NCI-H1092 (cell line): ENCODE data around the gene AGAP1.

Experiments used
- DNase-seq: peaks from one replicate; lab custom pipeline; 2025; lab: John Stamatoyannopoulos, UW

The AGAP1 gene

DNA sequence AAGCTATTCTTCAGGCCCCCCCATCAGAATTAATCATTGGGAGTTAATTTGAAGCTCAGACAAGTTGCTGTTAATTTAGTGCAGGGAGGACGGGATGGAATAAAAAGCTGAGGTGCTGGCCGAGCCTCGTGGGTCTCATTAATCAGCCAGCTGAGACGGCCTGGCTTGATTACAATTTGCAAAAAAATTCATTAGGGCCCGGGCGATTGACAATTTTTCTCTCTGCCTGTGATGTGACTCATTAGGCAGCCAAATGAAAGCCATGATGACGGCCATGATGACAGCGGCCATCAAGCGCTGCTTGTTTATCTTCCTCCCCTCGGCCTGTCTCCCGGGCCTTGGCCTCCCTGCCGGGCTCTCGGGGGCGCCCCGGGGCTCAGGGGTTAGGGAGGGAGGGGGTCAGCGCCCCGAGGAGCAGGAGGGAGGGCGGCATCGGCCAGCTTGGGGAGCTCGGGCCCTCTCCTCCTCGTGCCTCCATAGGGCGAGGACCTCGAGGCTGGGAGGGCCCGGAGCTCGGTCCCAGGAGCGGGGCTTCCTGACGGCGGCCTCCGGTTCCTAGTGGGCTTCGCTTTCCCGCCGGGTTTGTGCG is 669.1 kb downstream of the AGAP1 start:
- DNase-seq, result no peak

DNA sequence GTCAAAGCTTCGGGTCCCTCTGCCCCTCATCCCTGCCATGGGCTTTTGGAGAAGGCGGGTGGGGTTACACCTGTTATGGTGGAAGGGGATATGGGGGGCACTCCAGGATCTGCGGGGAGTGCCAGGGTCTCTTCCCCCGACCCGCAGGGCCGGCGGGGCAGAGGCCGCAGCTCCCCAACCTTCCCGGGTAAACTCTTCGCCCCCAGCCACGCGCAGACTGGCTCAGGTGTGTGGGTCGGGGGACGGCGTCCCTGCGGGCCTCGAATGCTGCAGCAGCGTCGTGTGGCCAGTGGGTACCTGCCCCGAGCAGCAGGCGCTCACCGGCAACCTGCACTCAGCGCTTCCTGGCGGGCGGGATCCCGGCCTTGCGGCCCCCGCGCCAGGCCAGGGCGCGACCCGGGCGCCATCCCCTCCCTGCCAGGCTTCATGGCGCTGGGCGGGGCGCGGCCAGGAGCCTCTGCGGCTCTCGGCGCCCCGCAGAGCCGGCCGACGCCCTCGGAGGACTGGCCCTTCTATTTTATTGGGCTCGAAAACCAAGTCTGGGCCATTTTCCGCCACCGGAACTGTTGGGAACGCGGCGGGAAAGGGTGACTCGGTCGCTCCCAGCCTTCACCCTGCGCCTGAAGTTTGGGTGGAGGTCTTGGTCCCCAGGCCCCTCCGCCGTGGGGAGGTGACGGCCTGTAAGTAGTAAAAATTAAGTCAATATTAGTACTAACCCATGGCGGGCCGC is 669.8 kb downstream of the AGAP1 start:
- no peak for DNase-seq

DNA sequence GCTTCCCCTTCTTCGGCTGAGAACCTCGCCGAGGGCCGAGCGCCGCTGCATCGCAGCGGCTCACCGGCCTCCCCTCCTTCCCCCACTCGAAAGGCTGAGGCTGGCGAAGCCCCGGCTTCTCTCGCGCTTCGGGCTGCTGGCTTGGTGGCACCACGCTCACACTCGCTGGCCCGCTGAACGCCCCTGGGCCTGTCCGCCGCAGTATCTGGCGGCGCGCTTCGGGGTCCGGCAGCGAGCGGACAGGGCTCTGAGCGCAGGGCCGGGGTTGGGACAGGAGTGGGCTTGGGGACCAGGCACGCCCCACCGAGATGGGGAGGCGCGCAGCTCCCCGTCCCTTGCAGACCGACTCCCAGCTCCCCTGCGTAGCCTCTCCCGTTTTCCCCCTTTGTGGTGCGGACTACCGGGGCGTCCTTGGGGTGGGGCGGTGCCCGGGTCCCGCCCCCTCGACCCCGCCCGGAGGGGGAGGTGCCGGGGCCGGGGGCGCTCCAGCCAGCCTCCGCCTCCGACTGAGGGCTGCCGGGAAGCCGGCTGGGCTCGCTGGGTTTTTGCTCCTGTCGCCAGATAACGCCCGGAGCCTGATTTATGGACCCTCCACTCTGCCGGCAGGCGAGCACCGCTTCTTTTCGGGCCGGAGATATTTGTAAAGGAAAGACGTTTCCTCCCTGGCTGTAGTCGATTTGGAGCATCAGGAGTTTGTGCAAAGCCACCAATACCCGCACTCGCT is 670.5 kb downstream of the AGAP1 start:
- DNase-seq, result peak; percentile 7

DNA sequence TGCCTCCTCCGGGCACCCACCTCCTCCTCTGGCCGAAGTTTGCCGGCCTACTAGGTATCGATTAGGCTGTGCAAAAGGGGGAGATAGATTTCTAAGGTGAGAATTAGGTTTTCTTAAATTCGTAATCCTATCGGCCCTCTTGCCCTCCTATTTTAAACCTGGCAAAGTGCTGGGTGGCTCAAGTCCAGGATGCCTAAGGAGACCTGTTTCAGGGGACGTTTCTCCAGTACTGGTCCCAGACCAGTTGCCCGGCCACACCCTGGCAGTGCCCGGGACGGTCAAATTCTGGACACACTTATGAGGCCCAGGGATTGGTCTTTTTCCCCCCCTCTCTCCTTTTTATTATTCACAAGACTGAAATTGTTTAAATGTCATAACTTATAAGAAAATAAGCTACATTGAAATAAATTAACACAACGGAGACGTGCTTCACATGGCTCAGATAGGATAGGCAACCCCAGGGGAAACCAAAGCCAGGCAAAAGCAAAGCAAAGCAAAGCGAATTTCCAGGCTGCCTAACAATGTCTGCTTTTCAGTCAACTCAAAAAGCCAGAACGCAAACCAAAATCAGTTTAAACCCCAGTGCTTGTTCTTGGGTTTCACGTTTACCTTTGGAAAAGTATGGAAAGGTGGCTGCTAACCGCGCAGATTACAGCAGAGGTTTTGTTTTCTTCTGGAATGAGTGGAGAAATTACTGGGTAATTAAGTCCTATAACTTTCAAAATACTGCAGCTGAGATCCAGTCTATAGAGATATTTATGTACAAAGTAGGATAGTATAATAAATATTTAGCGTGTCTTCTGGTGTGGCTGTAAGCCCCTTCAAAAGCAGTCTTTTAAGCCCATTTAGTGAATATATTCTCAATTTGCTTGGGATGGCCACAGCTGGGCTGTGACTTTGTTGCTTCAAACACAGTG is 671.3 kb downstream of the AGAP1 start:
- DNase-seq, result no peak

DNA sequence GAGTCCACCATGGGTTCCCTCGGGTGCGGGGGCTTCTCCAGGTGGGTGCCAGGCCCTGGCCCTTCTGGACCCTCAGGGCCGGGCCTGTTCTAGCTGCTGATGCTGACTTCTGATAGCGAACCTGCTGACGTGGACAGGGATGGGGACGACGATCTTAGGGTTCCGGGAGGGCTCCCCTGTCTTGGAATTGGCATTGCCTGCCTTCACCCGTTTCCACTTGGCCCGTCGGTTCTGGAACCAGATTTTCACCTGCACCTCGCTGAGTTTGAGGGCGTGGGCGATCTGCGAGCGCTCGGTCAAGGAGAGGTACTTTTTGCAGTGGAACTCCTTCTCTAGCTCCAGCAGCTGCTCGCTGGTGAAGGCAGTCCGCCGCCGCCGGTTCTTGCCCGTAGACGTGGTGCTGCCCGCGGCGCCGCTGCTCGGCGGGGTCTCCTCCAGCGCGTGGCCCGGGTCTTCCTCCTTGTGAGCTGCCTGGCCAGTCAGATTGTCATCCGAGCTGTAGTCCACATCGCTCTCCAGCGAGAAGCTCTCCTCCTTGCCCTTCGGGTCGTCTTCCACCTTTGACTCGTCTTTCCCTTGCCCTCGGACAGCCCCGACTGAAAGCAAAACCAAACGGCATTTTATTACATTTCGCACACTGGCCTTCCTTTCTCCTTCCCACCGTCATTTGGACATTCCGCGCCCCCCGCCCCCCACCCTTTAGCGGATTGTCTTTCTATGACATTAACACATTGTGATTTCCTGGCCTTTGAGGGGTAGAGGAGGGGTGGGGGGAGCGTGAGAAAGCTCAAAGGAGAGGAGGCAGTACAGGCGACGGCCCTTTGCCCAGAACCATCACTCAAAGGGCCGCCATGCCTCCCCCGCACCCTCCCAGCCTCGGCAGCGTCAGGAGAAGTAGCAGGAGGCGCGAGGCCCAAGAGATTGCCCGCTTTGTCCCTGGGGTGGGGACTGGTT is 672.3 kb downstream of the AGAP1 start:
- no peak for DNase-seq

DNA sequence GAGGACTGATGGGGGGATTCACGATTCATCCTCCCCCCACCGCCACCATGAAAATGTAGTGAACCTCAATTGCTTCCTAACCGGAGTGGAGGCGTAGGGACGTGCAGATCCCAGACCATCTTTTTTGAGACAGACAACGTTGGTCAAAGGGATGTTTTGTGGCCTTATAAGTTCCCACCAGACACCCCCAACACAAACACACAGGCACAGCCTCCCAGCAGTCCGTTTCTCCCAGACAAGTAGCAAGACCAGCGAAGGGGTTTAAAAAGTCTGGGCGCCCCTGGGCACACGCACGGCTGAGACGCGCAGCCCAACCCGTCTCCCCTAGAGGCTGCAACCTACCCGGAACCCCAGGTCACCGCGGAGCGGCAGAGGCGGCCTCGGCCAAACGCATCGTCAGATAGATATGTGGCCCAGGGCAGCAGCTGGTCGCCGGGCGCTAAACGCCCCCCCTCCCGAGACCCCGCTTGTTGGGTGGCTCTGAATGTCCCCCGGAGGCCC is 673.0 kb downstream of the AGAP1 start:
- no peak for DNase-seq

DNA sequence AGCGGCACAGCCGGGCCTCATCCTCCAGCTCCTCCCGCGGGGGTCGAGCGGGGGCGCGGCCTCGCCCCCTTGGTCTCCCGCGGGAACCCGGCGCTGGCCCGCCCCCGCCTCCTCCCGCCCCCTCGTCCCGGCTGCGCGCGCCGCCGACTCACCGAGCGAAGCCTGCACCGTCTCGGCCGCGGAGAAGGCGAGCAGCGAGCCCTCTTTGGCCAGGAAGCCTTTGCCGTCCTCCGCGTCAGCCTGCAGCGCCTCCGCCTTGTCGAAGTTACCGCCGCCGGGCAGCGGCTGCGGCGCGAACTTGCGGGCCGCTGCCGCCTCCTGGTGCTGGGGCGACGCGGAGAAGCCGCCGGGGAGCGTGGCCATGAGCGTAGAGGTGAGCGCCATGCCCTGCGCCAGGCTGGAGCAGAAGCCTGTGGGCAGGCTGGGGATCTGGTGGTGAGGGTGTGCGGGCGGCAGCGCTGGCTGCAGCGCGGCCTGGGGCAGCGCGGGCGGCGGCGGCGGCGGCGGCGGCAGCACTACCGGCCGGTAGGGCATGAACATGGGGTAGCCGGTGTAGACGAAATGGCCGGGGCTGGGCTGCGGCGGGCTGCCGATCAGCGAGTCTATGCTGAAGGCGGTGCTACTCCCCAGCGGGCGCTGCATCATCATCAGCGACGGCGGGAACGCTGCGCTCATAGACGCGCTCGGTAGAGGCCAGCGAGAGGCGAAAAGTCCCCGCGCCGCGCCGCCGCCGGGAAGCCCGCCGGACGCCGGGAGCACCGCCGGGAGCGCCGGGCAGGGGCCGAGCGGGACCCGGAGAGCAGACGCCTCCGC is 673.7 kb downstream of the AGAP1 start:
- DNase-seq, result peak; percentile 30

DNA sequence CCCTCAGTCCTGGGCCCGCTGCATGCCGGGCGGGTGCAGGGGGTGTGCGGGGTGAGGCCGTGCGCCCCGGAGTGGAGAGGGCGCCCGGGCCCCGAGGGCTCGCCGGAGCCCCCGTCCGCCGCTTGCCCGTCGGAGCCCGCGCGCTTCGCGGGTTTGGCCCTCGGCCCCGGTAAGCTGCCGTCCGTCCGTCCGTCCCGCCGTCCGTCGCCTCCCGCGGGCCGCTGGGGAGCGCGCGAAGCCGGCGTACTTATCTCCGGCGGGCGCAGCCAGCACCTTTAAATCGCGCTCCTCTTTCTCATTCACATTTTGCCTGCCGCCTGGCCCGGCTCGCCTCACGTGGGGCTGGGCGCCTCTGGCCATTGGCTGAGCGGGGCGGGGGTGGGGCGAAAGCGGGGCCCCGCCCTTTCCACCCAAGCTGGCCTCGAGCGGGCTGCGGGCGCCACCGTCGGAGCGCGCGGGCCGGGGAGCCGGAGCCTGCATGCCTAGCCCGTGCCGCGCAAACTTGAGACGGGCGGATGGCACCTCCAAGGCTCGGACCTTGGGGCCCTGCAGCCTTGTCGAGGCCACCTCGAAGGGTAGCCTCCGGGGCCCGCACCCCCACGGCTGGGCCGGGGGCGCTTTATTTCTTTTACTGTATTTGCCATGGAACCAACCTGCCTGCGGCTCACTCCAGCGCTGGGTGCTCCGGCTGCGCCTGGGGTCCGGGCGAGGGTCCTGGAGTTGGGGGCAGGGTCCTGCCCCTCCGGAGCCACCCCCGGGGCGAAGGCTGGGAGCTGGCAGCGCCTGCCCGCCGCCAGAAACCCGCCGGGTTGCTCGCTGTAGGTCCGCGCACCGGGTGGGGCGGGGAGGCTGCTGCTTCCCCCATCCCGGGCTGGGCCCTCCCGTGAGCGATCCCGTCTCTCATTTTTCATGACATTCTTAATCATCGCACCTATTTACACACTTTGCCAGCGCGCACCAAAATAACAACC is 674.6 kb downstream of the AGAP1 start, which contains the start of gene GBX2:
Gene GBX2, minus strand, starts transcription at position 277 of the 971 bp plus-strand sequence. CDS start 415 bp downstream, outside the sequence.
- peak; percentile 51 for DNase-seq

DNA sequence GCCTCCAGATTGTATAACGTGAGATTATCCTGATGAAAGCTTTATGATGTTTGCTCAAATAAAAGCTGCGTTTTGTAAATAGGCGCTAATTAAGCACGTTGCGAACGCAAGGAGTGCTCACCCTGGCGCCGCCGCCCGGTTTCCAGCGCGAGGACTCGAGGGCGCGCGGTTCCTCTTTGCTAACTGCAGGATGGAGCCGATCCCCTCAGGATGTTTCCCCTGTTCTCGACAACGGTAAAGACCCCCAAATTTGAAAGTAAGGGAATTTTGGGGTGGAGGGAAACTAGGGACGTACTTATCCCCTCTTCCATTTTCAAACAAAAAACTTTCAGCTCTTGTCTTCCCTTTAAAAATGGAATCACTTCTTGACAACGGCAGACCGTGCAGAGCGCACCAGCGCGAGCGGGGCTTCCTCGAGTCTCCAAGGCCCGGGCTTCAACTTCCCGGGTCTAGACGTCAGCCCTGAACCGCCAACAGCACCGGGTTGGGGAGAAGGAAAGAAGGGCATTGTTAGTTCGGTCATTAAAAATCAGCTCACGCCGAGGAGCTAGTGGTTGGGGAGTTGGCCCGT is 675.4 kb downstream of the AGAP1 start:
- DNase-seq, result no peak

DNA sequence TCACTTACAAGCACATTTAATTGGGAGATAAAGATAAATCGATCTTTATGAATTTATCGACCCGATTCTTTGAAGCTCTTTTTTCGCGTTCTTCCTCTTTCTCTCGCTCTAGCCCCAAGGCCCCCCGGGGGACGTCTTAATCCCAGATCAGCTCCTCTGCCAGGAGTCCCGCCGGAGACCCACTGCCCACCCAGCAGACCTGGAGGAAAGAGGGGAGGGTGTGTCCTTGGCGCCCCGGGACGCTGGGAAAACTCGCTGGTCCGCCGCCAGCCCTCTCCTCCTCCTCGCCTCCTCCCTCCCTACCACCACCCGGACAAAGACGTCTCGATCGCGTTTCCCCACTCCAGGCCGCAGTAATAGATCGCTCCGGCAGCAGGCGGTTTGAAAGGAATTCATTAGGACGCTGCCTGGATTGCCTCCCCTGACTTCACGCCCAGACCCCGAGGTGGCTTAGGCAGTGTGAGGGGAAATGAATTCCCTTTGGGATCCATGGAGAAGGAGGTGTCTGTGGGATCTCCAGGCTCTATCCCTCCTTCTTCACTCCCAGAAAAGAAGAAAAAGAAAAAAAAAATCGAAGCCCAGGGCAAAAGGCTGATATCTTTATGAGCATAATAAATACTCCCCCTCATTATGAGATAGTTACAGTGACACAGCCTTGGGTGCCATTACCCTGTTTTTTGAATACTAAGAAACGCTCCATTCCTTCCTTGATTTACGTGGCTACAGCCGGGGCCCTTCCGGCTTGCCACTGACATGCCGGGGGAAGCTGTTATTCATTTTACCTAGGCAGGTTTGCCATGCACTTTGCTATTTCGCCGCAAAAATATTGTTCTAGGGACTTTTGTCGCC is 676.1 kb downstream of the AGAP1 start:
- DNase-seq, result no peak

DNA sequence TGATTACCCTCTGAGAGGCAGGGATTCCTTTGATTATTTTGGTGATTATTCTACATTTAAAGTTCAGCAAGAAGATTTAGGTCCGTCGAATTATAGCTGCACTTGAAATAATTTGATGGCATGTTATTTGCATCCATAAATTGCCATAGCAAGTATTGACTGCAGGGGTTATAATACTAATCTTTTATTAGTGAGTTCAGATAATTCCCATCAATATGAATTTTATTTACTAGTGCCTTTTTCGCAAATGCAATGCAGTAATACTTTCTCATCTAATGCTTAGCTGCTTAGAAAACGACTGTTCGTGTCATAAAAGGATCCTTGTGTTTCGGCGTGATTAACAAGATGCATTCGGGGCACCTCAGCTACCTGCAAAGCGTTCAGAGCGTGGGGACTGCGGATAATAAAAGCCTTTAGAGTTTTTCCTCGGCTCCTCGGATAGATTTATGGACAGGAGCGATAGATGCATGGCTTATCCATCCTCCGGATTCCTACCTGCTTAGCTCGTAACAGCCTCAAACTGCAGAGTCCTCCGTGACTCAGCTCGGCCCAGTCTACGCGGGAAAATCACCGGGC is 676.8 kb downstream of the AGAP1 start:
- DNase-seq, result no peak

DNA sequence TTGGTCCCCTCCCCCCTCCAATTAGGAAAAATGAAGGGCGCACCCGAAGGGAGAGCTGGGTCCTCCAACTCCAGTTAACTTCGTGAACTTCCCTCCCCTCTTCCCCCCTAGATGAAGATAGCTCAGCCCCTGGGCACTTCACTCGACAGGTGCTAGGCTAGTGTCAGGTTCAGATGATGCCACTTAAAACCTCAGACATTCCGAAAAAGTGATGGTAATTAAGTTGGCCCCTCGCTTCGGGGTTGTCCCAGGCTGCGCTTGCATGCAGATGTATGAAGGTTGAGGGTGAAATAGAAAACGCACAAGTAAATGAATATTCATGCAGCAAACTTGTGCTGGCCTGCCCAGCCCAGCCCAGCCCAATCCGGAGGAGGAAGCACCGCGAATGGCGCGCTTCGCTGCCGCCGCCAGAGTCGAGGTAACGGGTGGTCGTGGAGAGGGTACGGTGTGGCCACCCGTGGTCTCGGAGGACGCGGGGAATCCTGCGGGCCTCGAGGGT is 677.4 kb downstream of the AGAP1 start:
- no peak for DNase-seq

DNA sequence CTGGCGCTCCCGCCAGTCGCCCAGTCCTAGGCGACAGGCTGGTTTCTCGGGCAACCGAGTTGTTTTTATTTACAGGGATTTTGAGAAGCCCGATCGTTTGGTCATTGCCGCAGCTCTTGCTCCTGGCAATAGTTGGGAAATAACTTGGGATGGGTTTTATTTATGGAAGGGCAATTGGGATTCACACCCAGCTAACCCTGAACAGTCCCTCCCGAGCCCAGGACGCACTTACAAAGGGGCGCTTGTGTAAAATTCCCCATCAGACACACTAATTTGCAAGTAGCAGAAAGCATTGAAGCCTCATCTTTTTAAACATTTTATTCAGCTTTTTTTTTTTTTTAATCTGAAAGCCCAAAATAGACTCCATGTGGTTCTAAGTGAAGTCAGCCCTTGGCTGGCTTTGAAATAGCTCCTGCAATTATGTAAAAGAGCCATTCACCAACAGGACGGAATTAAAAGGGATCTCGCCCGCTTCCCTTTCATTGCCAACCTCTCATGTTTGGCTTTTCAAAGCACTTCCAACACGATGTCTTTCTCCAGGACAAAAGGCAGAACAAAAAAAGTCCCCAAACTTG is 677.9 kb downstream of the AGAP1 start:
- DNase-seq, result no peak

DNA sequence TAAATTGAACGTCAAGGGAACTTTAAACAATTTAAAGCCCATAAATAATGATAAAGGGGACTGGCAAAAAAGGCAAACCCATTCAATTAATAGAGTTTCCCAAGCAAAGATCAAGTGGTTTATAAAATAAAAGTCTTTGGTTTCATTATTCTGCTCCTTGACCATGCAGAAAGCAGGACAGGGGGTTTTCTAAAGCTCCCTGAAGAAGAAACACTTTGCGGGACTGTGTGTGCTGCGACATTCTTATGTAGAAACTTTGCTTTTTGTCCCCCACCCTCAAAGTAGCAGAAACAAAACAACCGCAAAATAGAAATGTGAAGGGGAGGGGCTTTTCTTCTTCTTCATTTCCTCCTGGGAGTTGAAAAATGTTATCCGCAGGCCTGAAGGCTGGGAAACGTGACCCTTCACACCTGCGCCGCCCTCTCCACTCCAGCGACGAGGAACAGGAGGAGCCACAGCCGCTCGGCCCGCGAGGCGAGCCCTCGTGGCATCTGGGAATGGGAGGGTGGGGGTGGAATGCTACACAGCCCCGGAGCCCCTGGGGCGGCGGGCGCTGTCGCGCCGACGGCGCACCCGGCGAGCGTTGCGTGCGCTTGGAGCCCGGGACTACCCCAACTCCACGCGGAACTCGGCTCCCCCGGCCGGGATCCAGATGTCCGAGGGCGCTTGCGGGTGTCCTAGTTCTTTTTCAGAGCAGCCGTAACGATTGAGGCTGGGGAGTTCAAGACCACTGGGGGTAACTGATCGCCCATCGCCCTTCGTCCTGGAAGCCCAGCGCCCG is 678.6 kb downstream of the AGAP1 start:
- DNase-seq, result no peak

DNA sequence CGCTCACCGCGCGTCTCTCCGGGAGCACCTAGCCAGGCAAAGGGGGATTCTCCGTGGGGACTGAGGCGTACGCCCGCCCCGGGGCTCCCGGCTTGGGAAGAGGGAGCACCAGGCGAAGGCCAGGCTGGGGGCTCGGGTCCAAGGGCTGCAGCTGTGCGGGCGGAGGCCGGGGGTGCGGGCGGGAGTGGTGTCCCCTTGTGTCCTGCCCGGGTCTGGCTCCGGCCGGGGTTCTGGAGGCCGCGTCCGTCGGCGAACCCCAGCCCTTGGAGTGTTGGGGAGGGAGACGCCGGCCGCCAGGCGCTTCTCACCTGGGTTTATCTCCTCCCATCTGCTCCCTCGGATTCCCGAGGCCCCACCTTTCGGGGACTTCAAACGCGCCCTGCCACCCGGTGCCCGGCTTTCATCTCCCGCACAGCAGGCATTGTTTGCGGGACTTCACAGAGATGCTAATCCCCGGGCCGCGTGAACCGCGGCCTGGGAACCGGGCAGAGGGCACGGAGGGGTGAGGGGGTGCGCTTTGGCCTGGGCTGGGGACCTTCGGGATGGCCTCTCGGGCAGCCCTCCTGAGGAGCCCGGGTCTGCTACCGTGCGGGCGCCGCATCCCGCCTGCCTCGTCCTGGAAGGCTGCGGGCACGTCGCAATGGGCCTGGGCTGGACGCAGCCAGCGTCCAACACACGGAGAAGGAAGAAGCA is 679.3 kb downstream of the AGAP1 start:
- no peak for DNase-seq
